Measurements from ENCODE around the gene QTRT2.

DNA sequence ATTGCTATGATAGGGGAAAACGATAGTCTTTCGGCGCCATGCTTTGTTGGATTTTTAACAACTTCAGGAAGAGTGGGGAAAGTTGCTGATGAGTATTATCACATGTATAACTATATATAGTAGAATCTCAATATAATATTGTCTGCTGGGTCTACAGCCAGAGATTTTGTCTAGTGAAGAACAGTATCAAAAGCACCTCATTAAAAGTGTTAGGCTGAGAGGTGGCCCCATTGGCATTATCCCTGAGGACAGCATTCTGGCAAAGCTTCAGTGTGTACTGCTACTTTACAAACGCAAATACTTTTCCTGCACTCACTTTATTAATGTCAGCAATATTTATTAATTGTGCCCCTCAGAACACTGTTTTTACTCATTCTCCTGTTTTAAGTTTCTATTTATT lies 11.8 kb downstream of the QTRT2 start:
- TF ChIP-seq, protein P1, sequence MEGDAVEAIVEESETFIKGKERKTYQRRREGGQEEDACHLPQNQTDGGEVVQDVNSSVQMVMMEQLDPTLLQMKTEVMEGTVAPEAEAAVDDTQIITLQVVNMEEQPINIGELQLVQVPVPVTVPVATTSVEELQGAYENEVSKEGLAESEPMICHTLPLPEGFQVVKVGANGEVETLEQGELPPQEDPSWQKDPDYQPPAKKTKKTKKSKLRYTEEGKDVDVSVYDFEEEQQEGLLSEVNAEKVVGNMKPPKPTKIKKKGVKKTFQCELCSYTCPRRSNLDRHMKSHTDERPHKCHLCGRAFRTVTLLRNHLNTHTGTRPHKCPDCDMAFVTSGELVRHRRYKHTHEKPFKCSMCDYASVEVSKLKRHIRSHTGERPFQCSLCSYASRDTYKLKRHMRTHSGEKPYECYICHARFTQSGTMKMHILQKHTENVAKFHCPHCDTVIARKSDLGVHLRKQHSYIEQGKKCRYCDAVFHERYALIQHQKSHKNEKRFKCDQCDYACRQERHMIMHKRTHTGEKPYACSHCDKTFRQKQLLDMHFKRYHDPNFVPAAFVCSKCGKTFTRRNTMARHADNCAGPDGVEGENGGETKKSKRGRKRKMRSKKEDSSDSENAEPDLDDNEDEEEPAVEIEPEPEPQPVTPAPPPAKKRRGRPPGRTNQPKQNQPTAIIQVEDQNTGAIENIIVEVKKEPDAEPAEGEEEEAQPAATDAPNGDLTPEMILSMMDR (IDR thresholded peaks at IDR 0.05): no peak
- no peak for TF ChIP-seq POLR2A (IDR thresholded peaks at IDR 0.05)

All from thyroid gland (tissue), 4 donors.